HepG2 (cell line): ENCODE results near the gene LAMA5. TPM values are rescaled to one million over a fixed set of nuclear protein-coding genes. Genes with fewer than 3 reads are reported as not detected.

Source experiments
- ATAC-seq: fragments of 200-7000 bp; cut with Tn5 transposase; 3 replicates; pipeline ENCODE4 v1.9.1; 2020; ENCODE audit warnings: mild to moderate bottlenecking, moderate library complexity
- BruUV-seq: library from RNA; stranded (reverse); fragments of 400-500 nt; replicated peaks from 2 replicates; lab custom pipeline; 2021; lab: Mats Ljungman, UMichigan
- CTCF ChIA-PET: fragments of 300-600 bp; formaldehyde crosslinking; extraction: SDS; loops from one replicate; lab custom pipeline; 2021; ENCODE audit warnings: low total read pairs, inconsistent platforms, low intra/inter-chr PET ratio; lab: Yijun Ruan, JAX
- POLR2A ChIA-PET: fragments of 350-600 bp; sonication (Branson Sonifier 250); formaldehyde crosslinking; loops from one replicate; lab custom pipeline; 2020; ENCODE audit warnings: antibody characterized with exemption, inconsistent platforms; lab: Yijun Ruan, JAX
- DNase-seq: peaks from one replicate; pipeline ENCODE4 v3.0.0-alpha.2; 2015; ENCODE audit warnings: low spot score
- FAIRE-seq: peaks from 3 replicates; lab custom pipeline; 2011; peaks lifted over from hg19 to GRCh38; lab: Jason Lieb, UNC
- H2AFZ ChIP-seq: one replicate; pipeline ENCODE4 v1.6.1; 2011; ENCODE audit warnings: low read length, inconsistent platforms
- H3K27ac ChIP-seq: fragments of 300-600 bp; 3 replicates; pipeline ENCODE4 v1.8.0; 2011; ENCODE audit warnings: mixed run types, mild to moderate bottlenecking, mixed read lengths, low read length, inconsistent platforms; ENCODE audit not compliant: insufficient read depth; ENCODE audit errors: extremely low read length
- H3K27me3 ChIP-seq, 2 experiments: fragments of 200-600 bp in 1 of 2; 2 replicates in 1 of 2; 3 replicates in 1 of 2; pipeline versions ENCODE4 v1.6.0 to v1.8.0; 2011; ENCODE audit warnings: low read length in 2 of 2, mild to moderate bottlenecking in 2 of 2, moderate library complexity in 2 of 2, inconsistent platforms in 1 of 2; ENCODE audit not compliant: insufficient read depth in 2 of 2, control insufficient read depth in 1 of 2
- H3K36me3 ChIP-seq, 2 experiments: fragments of 200-600 bp in 1 of 2; replicated peaks in 1 of 2; 2 replicates in 1 of 2; 3 replicates in 1 of 2; pipeline versions ENCODE4 v1.5.1 to v1.8.0; 2011; ENCODE audit warnings: low read length in 2 of 2, inconsistent platforms in 1 of 2; ENCODE audit not compliant: insufficient read depth in 2 of 2, control insufficient read depth in 1 of 2
- H3K4me1 ChIP-seq: 2 replicates; pipeline ENCODE4 v1.5.1; 2012; ENCODE audit warnings: low read length, inconsistent platforms; ENCODE audit not compliant: insufficient read depth
- H3K4me2 ChIP-seq: 2 replicates; pipeline ENCODE4 v1.6.0; 2011; ENCODE audit warnings: low read depth, low read length, inconsistent platforms
- H3K4me3 ChIP-seq, 3 experiments: fragments of 200-600 bp in 1 of 3; sonication (generic), shearing (Covaris generic) in 1 of 3; replicated peaks in 1 of 3; 2 replicates each; pipeline ENCODE4 v1.5.1; 2011 to 2016; ENCODE audit warnings: low read length in 3 of 3, inconsistent platforms in 2 of 3, low read depth in 2 of 3, mild to moderate bottlenecking in 2 of 3, control low read depth in 1 of 3, mixed read lengths in 1 of 3; ENCODE audit not compliant: insufficient read depth in 1 of 3
- H3K79me2 ChIP-seq: one replicate; pipeline ENCODE4 v1.6.1; 2011; ENCODE audit warnings: low read length, inconsistent platforms; ENCODE audit not compliant: insufficient read depth
- H3K9ac ChIP-seq: 2 replicates; pipeline ENCODE4 v1.6.0; 2011; ENCODE audit warnings: mild to moderate bottlenecking, low read depth, low read length, inconsistent platforms; ENCODE audit not compliant: insufficient read depth
- H3K9me3 ChIP-seq: 2 replicates; pipeline ENCODE4 v1.5.1; 2012; ENCODE audit warnings: mild to moderate bottlenecking, low read length
- H4K20me1 ChIP-seq: 2 replicates; pipeline ENCODE4 v1.6.0; 2011; ENCODE audit warnings: inconsistent platforms, mild to moderate bottlenecking, low read length, moderate library complexity; ENCODE audit not compliant: insufficient read depth
- AGO1 ChIP-seq: fragments of 200-400 bp; formaldehyde crosslinking; IDR thresholded peaks from 2 replicates; pipeline ENCODE4 v1.6.1; 2017; ENCODE audit warnings: mild to moderate bottlenecking, low read depth, low read length, moderate library complexity; ENCODE audit not compliant: poor library complexity, severe bottlenecking
- AGO2 ChIP-seq: fragments of 200-400 bp; formaldehyde crosslinking; optimal IDR thresholded peaks from 2 replicates; pipeline ENCODE3; 2017; ENCODE audit warnings: mild to moderate bottlenecking, low read depth, low read length, moderate library complexity
- CEBPB ChIP-seq: IDR thresholded peaks from 2 replicates; pipeline ENCODE4 v1.6.1; 2011; ENCODE audit warnings: low read depth, low read length, improper control_type of control experiment, borderline replicate concordance
- FOXM1 ChIP-seq: sonication (generic); formaldehyde crosslinking; IDR thresholded peaks from 2 replicates; pipeline ENCODE4 v1.5.0; 2020; ENCODE audit warnings: missing genetic modification reagents
- HOXD1 ChIP-seq: sonication (generic); formaldehyde crosslinking; IDR thresholded peaks from 2 replicates; pipeline ENCODE4 v1.5.0; 2020; ENCODE audit warnings: missing genetic modification reagents
- JUND ChIP-seq: sonication (generic); formaldehyde crosslinking; IDR thresholded peaks from 2 replicates; pipeline ENCODE4 v1.8.0; 2022; ENCODE audit warnings: mild to moderate bottlenecking, missing genetic modification reagents
- MAZ ChIP-seq, 2 experiments: sonication (generic) in 1 of 2; formaldehyde crosslinking in 1 of 2; IDR thresholded peaks; 2 replicates each; pipeline versions ENCODE4 v1.5.0 to v1.6.1; 2012 to 2020; ENCODE audit warnings: low read depth in 2 of 2, mild to moderate bottlenecking in 2 of 2, borderline replicate concordance in 1 of 2, improper control_type of control experiment in 1 of 2, low read length in 1 of 2, missing genetic modification reagents in 1 of 2, moderate library complexity in 1 of 2
- POLR2AphosphoS5 ChIP-seq: IDR thresholded peaks from 2 replicates; pipeline ENCODE4 v1.6.1; 2012; ENCODE audit warnings: low read depth, low read length
- SP4 ChIP-seq: sonication (generic); formaldehyde crosslinking; IDR thresholded peaks from 2 replicates; pipeline ENCODE4 v1.8.1; 2023; ENCODE audit warnings: mild to moderate bottlenecking, missing genetic modification reagents
- STAT5B ChIP-seq: sonication (generic); formaldehyde crosslinking; IDR thresholded peaks from 2 replicates; pipeline ENCODE4 v1.4.0; 2020; ENCODE audit warnings: missing genetic modification reagents
- ZBTB20 ChIP-seq: sonication (generic); formaldehyde crosslinking; IDR thresholded peaks from 2 replicates; pipeline ENCODE4 v1.8.1; 2023; ENCODE audit warnings: missing genetic modification reagents, low read depth, mild to moderate bottlenecking, borderline replicate concordance
- ZFP62 ChIP-seq: sonication (generic); formaldehyde crosslinking; IDR thresholded peaks from 2 replicates; pipeline ENCODE4 v1.4.0; 2020; ENCODE audit warnings: missing genetic modification reagents
- ZNF24 ChIP-seq: fragments of 450-650 bp; IDR thresholded peaks from 2 replicates; pipeline ENCODE4 v1.6.1; 2017; ENCODE audit warnings: antibody characterized with exemption, mild to moderate bottlenecking
- WGBS: methylation state at CpG from one replicate; pipeline ENCODE4 v1.1.6; 2017; ENCODE audit warnings: low lambda C conversion rate; 5-methylcytosine and 5-hydroxymethylcytosine counted together
- in situ Hi-C: cut with HindIII; loops from 2 replicates; pipeline ENCODE4 v1.10.0; 2017; ENCODE audit warnings: low pct_unique_long_range_greater_than_20kb; ENCODE audit not compliant: extremely low pct_ligation_motif_present
- intact Hi-C: fragments of 100-400 bp; cut with micrococcal nuclease; formaldehyde crosslinking; loops from one replicate; pipeline ENCODE4 v1.10.0; 2022; ENCODE audit not compliant: unreplicated experiment
- polyA plus RNA-seq, 8 experiments: library from polyadenylated mRNA; depleted of rRNA in 3 of 8; stranded (reverse) in 7 of 8; unstranded in 1 of 8; fragments of >200 nt; fragmentation: Illumina TruSeq in 4 of 8; extraction: Trizol in 4 of 8; gene quantifications; 2 replicates each; pipeline versions ENCODE4 v1.2.1 to v1.2.3, GENCODE V29; 2011 to 2016; ENCODE audit warnings: low read depth in 4 of 8, missing spikeins in 1 of 8, mixed read lengths in 1 of 8; ENCODE audit not compliant: insufficient read depth in 1 of 8
- total RNA-seq, 5 experiments: library from RNA; depleted of rRNA; stranded (reverse); fragments of >200 nt; fragmentation: Illumina TruSeq; extraction: Trizol; gene quantifications; 2 replicates each; pipeline ENCODE4 v1.2.3, GENCODE V29; 2016; ENCODE audit warnings: low read depth in 1 of 5
- TF ChIP-seq, protein P1 (sequence below), 2 experiments: fragments of 450-650 bp in 1 of 2; sonication (generic) in 1 of 2; formaldehyde crosslinking; IDR thresholded peaks; 2 replicates each; pipeline versions ENCODE4 v1.5.0 to v1.8.0; 2020 to 2022; ENCODE audit warnings: mild to moderate bottlenecking in 1 of 2, missing genetic modification reagents in 1 of 2
- TF ChIP-seq, protein P2 (sequence below): sonication (generic); formaldehyde crosslinking; IDR thresholded peaks from 2 replicates; pipeline ENCODE4 v1.4.0; 2020; ENCODE audit warnings: mild to moderate bottlenecking, missing genetic modification reagents

The LAMA5 gene
- total and polyA plus RNA-seq, 2 of the 13 experiments (the other 11 are each of a cell fraction or from before 2014, with no cell fraction given) = 21.0 to 44.7 TPM

DNA sequence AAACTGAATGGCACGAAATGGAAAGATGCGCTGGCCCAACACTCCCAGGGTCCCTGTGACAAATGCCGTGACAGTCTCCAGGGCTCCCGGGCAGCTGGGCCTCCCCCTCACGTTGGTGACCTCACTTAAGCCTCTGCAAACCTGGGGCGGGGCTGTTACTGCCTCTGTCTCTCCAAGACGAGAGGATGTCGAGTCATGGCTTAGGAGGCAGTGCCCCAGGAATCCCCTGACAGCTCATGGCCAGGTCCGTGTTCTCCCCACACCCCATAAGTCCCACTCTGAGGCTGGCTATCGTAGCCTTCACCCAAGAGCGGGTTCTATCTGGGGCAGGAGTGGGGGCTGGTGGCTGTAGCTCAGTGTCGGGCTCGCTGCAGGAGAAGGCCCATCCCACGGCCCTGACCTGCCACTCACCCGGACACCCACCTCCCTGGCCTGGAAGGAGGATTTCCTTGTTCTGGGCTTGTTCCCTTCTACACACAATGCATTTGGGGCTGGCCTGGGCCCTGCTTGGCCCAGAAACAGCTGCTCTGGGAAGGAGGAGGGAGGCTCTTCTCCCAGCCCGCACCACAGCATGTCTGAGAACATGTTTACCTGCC, 14.2 kb upstream of the LAMA5 start:
- H3K27ac ChIP-seq = no peak overlapping the region
- BruUV-seq = no TSS peak
- H3K36me3 ChIP-seq = 0 out of 5 replicates have a peak, but pooled peaks cover 2 to 6% of the 10 kb centered on the region in 2 experiments
- H3K4me1 ChIP-seq = peaks cover 37% of the 10 kb centered on the region
- H3K4me3 ChIP-seq = no peak overlapping the region
- peaks cover 6% of the 10 kb centered on the region; the same call in 1 of the 2 replicates for H4K20me1 ChIP-seq
- no peak for FAIRE-seq
- no peak for ATAC-seq
- no peak overlapping the region for H3K4me2 ChIP-seq
- POLR2A ChIA-PET = interaction anchor here (3.2 kb wide), 1 partner anchor 14 kb away, joined by 51 read pairs; the partner anchor contains the start of gene LAMA5
- H3K9me3 ChIP-seq = no peaks in the 10 kb centered on the region
- intact Hi-C loops (no loop called here), in situ Hi-C loops (no loop called here)
- DNase-seq = no peak
- no peak overlapping the region for H2AFZ ChIP-seq
- no peaks in the 10 kb centered on the region; a peak in 2 of 5 replicates for H3K27me3 ChIP-seq
- H3K9ac ChIP-seq = no peak overlapping the region
- WGBS = 89% methylated on average over 16 of the region's 16 CpGs
- CTCF ChIA-PET = no interaction called here
- H3K79me2 ChIP-seq = peaks cover 14% of the 10 kb centered on the region
- TF ChIP-seq, protein P1, sequence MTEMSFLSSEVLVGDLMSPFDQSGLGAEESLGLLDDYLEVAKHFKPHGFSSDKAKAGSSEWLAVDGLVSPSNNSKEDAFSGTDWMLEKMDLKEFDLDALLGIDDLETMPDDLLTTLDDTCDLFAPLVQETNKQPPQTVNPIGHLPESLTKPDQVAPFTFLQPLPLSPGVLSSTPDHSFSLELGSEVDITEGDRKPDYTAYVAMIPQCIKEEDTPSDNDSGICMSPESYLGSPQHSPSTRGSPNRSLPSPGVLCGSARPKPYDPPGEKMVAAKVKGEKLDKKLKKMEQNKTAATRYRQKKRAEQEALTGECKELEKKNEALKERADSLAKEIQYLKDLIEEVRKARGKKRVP (CRISPR knock-in tag; IDR thresholded peaks at IDR 0.05) = no peak
- TF ChIP-seq AGO2 (peak; percentile 79), FOXM1 (no peak), MAZ (IDR thresholded peaks at IDR 0.05; ENCODE audit: borderline replicate concordance, low read depth, low read length) (no peak), MAZ (CRISPR knock-in tag; IDR thresholded peaks at IDR 0.05; ENCODE audit: low read depth) (0 out of 2 replicates have a peak, but pooled peaks have one; percentile 10), HOXD1 (CRISPR knock-in tag) (no peak), ZFP62 (no peak), POLR2AphosphoS5 (peak; percentile 14; the same call in 1 of the 2 replicates), ZNF24 (no peak), ZBTB20 (CRISPR knock-in tag) (no peak), SP4 (CRISPR knock-in tag) (0 out of 2 replicates have a peak, but pooled peaks have one; percentile 32), JUND (CRISPR knock-in tag) (no peak), AGO1 (peak; percentile 6), CEBPB (no peak), STAT5B (CRISPR knock-in tag) (no peak)
- TF ChIP-seq, protein P2, sequence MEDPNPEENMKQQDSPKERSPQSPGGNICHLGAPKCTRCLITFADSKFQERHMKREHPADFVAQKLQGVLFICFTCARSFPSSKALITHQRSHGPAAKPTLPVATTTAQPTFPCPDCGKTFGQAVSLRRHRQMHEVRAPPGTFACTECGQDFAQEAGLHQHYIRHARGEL (CRISPR knock-in tag) = no peak
